GM21381 (cell line): ENCODE data around the gene SART3.
"Not testable (repeated sequence)": the region's sequence is repeated elsewhere in the genome, so short reads cannot be mapped to it uniquely, and the experiment has no call there.

Source experiments
- ATAC-seq: cut with Tn5 transposase; IDR thresholded peaks from one replicate; pipeline ENCODE4 v1.9.1; 2021; ENCODE audit warnings: mild to moderate bottlenecking, moderate library complexity; ENCODE audit not compliant: unreplicated experiment

The SART3 gene

DNA sequence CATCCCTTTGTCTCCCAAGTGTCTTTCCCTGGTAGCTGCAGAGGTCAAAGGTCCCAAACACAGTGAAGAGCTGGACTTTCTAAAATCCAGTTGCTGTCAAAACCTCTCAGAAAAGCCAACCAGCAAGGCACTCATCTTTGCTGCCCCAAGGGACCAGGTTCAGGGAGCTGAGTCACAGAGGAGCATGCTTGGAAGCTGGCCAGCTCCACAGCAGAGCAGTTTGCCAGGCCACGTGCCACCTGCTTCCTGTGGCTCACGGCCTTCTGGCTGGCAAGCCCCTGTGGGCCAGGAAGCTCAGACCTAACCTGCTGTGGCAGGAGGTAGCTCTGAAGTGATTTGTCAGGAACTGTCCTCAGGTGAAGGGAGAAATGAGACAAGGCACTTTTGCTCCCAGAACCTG is 5.0 kb upstream of the SART3 start:
- ATAC-seq: no peak

DNA sequence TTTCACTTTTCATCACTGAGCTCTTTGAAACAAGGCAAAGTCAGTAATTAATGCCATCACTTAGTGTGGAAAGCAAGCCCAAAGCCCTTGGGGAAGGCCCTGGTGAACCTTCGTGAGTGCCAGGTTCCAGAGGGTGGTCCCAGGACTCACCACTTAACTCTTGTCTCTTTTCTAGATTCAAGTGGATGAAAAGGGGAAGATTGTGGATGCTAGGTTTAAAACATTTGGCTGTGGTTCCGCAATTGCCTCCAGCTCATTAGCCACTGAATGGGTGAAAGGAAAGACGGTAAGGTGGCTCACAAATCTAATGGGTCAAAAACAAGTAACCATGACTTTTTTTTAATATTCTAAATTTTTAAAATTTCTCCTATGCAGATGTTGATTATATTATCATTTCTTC is 4.2 kb upstream of the SART3 start:
- no peak for ATAC-seq

DNA sequence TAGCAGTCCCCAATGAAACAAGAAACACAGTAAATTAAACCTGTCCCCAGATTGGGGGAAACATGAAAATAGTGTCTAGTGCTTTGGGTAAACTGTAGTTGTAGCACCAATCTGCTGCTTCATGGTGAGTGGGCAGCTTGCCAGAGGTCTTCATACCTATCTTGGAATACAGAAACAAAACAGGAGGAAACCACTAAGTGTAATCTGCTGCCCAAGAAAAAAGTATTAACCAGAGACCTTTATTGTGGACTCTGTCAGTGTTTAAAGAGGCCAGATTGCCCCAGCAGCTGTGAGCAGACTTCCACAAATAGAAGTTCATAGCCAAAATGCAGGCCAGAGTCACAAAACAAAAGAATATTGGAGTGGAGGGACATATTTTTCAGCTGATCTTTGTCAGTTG is 3.8 kb upstream of the SART3 start:
- no peak for ATAC-seq

- no peak for ATAC-seq
These were observed 2.8 kb upstream of the SART3 start for GRCh38 chr12:108563804-108564151.

GRCh38 chr12:108563136-108563803 is 2.3 kb upstream of the SART3 start:
- peak; percentile 35 for ATAC-seq

DNA sequence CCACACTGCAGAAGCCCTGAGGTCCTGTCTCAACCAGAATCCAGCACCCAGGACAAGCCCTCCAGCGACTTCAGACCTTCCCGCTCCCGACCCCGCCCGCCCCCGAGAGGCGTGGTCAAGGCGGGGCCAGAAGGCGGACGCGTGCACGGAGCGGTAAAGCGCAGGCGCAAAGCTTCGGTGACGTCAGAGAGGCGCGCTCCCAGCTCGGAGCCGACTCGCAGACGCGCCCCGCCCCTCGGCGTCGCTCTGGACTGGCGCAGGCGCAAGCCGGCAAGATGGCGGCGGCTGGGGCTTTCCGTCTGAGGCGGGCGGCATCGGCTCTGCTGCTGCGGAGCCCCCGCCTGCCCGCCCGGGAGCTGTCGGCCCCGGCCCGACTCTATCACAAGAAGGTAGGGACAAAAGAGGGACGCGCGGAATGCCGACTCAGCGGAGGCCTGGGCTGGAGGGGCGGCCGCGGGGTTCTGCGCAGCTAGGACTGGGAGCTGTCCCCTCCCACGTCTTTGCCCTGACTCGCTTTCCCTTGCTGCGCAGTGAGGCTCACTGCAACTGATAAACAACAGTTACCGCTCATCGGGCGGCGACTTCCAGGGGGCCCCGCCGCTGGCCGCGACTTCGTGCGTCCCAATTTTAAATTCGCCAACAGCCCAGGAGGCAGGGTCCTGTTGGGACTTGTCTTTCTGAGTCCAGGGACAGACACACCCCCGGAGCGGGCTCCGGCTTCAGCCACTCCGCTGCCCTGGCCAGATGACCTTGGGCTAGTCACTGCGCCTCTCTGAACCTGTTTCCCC is 1.6 kb upstream of the SART3 start, which contains the start of gene ISCU:
ISCU (plus strand) TSS at position 249 of the 788 bp plus-strand sequence; CDS start at position 276, 27 bp downstream.
- ATAC-seq: peak; percentile 52

DNA sequence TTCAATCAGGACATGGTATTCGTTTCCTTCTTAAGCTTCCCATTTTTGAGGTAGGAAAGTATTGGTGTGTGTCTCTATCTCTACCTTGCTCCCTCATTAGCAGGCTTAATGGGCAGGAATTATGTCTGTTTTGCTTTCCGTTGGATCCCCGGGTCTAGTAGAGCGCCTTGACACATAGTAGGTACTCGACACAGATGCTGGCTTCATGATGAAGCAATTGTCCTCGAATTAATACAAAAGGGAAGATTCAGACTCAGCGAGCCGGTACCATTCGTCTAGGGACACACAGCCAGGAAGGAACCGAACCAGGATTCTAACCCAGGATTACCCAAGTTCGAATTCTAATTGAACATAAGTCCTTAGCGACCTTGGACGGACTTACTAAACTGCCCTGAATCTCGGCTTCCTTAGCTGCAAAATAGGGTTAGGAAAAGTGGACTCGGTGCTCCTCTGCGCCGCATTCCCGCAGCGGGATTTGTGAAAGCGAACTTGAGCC is 927 bp upstream of the SART3 start:
- ATAC-seq: no peak

DNA sequence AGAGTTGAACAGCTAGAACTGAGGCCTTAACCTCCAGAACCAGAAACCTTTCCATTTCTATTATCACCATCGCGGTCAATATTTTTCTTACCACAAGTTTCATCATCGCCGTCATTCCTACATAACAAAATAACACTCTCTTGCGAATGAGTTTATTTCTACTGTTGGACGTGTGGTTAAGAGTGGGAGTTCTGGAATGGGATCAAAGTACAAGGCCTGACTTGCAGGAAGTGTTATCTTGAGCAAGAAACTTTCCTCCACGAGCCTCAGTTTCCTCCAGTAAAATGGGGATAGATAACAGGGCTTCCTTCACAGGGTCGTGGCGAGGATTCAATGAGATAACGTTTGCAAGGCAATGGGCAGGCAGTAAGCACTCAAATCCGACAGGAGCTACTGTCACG is 652 bp downstream of the SART3 start:
- ATAC-seq: no peak

GRCh38 chr12:108559748-108560147 is 1.2 kb downstream of the SART3 start:
- ATAC-seq: no peak

DNA sequence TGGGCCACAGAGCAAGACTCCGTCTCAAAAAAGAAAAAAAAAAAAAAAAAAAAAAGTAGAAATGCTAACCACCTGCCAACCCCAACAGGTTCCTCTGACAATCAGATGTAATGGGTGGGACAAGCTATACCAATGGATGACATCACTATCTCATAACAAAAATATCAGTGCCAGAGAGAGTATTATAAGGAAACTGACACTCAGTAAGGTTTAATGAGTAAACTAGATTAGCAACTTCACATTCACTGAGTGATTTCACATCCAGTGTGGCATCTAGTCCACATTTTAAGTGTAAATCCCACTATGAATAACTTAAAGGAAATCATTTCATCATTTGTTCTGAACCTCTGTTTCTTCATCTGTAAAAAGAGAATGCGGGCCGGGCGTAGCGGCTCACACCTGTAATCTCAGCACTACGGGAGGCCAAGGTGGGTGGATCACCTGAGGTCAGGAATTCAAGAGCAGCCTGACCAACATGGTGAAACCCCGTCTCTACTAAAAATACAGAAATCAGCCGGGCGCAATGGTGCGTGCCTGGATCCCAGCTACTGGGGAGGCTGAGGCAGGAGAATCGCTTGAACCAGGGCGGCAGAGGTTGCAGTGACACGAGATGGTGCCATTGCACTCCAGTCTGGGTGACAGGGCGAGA is 1.8 kb downstream of the SART3 start:
- no peak for ATAC-seq

GRCh38 chr12:108555383-108555782 is 5.6 kb downstream of the SART3 start:
- ATAC-seq: not testable (repeated sequence)

- no peak for ATAC-seq
These were observed 7.2 kb downstream of the SART3 start for GRCh38 chr12:108553799-108554198.

DNA sequence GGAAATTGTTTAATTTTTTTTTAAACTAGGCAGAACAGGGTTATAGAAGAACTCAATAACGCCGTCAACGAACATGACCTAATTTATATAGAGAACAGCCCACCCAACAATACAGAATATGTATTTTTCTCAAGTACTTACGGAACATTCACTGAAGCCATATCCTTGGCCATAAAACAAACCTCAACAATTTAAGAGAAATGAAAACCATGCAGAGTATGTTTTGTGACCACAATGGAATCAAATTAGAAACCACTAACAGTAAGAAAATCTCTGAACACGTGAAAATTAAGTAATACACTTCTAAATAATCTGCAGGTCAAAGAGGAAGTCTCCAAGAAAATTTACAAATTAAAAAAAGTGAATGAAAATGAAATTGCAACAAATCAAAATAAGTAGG is 9.4 kb downstream of the SART3 start:
- ATAC-seq: no peak

DNA sequence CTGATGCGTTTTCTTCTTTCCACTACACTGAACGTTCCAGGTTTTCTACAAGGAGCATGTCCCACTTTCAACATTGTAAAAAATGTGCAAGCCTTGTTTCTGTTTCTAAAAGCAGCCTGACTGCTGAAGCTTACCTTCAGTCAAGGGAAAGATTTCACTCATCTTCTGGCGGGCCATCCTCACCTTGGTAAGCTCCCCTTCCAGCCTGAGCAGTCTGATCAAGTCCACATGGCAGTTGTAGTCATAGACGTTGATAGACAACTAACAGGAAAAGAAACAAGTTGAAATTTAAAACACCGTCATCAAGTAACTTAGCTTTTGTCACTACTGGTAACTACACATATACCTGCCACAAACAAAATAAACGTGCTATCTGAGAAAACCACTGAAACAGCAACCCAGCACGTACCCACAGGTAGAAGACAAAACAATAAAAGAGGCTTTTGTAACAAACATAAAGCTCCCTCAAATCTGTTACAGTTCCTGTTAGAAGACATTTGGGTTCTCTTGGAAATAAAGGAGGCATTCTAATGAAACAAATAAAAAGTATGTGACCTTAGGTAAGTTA is 11.9 kb downstream of the SART3 start:
- no peak for ATAC-seq

DNA sequence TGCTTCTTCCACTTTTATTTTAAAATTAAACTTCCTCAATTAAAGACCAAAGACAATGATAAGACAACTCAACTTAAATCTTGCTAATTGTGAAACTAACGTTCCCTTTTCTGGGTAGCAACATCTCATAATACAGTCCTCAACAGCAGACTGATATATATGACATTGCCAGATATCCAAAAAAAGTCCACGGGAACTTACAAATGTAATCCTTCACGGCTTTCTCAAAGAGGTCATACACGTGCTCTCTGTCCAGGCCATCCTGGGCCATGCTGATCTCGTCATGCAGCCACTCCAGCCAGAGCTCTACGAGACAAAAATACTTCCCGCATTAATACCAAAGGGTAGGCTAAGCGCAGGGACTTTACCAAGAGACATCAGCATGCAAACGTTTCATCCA is 13.3 kb downstream of the SART3 start:
- ATAC-seq: no peak

GRCh38 chr12:108543652-108544051 is 17.3 kb downstream of the SART3 start:
- ATAC-seq: no peak

DNA sequence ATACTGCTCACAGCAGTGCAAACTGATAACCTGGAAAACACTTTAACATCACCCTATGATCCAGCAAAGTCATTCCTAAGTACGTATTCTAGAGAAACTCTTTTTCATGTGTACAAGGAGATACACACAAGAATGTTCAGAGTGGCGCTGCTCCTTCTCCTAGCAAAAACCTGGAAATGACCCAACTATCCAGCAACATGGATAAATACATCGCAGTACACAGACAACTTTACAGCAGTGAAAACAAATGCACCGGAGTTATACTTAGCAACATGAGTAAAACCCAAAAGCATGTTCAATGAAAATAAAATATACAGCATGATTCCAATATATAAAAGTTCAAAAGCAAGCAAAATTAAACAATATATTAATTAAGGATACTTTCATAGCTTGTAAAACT is 18.7 kb downstream of the SART3 start:
- no peak for ATAC-seq

DNA sequence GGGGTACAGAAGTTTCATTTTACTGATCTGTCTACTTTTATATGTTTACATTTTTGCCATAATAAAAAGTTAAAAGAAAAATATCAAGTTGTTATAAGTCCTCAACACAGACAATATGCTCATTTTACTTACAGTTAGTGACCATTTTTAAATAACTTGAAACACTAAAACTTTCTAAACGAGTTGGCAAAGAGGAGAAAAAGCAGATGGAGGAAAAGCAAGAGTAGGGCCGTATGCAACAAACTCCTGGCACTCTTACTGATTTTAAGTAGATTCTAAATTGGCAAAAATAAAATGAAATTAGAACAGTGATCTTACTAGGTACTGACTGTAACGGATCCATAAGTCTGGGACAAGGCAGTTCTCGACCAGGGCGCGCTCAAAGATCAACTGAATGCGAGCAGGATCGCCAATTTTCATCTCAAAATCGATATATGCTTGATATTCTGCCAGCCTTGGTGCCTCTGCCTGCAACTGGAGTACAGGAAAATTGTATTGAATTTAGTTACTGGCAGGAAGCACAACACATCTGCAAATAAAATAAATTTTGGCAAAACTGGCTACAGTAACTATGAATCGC is 22.3 kb downstream of the SART3 start:
- ATAC-seq: no peak

- no peak for ATAC-seq
These were observed 22.8 kb downstream of the SART3 start for GRCh38 chr12:108538146-108538545.

DNA sequence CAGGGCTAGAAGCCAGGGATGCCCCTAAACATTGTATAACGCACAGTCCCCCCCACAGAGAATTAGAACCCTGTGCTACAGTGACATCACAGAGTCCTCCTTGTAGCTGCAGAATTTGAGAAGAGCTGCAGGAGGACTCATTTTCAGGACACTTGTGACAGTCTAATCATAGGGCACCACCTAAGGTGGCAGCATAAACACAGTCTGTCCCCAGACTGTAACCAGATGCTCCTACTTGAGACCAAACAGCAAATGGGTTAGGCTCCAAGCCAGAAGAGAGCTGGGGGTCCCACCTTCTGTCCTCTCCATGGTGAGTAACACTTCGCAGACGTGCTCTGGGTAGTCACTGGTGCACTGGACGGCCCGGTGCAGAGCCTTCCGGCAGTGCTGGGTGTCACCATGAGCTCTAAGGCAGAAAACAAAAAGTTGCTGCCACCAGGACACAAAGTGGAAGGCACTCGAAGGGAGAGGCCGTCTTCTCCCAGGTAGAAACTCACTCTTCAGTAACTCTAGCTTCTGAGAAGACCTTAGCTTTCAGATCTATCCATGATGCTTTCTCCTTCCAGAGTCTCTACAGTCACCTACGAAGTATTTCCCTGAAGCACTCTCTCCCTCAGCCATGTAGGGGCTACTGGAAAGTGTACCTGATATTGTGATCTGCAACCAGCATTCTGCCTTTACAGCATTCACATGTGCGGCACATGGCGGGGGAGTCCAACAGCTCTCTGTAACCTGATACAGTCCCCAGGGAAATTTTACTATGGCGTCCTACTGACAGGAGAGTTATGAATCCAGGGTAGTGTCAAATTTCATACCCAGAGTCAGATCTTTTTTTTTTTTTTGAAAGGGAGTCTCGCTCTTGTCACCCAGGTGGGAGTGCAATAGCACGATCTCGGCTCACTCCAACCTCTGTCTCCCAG is 28.8 kb downstream of the SART3 start:
- ATAC-seq: no peak
